Neural cell (in vitro differentiated cells): ENCODE results near the gene CENPV. TPM values are rescaled to one million over a fixed set of nuclear protein-coding genes. Genes with fewer than 3 reads are reported as not detected.

Experiments
- H2AFZ ChIP-seq: fragments of 200-600, 300-800 bp; sonication (generic), shearing (Covaris generic); 2 replicates; pipeline ENCODE4 v1.6.0; 2014; ENCODE audit warnings: low read depth, mild to moderate bottlenecking, antibody characterized with exemption, low read length, moderate library complexity
- H3F3A ChIP-seq: fragments of 200-600 bp; shearing (Covaris generic); 2 replicates; pipeline ENCODE4 v1.6.1; 2016; ENCODE audit warnings: mild to moderate bottlenecking, moderate library complexity, mixed read lengths, antibody characterized with exemption, low read length; ENCODE audit not compliant: insufficient read depth, poor library complexity, severe bottlenecking
- H3K27ac ChIP-seq: fragments of 200-600, 300-800 bp; sonication (generic), shearing (Covaris generic); 2 replicates; pipeline ENCODE4 v1.5.1; 2014; ENCODE audit warnings: mild to moderate bottlenecking, low read length, moderate library complexity
- H3K27me3 ChIP-seq: fragments of 300-800, 200-600 bp; sonication (generic), shearing (Covaris generic); 2 replicates; pipeline ENCODE4 v1.6.0; 2014; ENCODE audit warnings: mild to moderate bottlenecking, low read depth, low read length, moderate library complexity; ENCODE audit not compliant: insufficient read depth
- H3K36me3 ChIP-seq: fragments of 300-800, 200-600 bp; sonication (generic), shearing (Covaris generic); 2 replicates; pipeline ENCODE4 v1.5.1; 2014; ENCODE audit warnings: mild to moderate bottlenecking, antibody characterized with exemption, low read length, moderate library complexity; ENCODE audit not compliant: insufficient read depth
- H3K4me2 ChIP-seq: fragments of 300-800, 200-600 bp; sonication (generic), shearing (Covaris generic); 2 replicates; pipeline ENCODE4 v1.6.0; 2014; ENCODE audit warnings: mild to moderate bottlenecking, low read length
- H3K4me3 ChIP-seq: fragments of 300-800, 200-600 bp; sonication (generic), shearing (Covaris generic); 2 replicates; pipeline ENCODE4 v1.5.1; 2014; ENCODE audit warnings: mild to moderate bottlenecking, low read length, moderate library complexity
- H3K79me2 ChIP-seq: fragments of 200-600 bp; shearing (Covaris generic); replicated peaks from 2 replicates; pipeline ENCODE4 v1.6.0; 2014; ENCODE audit warnings: mild to moderate bottlenecking, low read length, moderate library complexity; ENCODE audit not compliant: insufficient read depth
- H3K9ac ChIP-seq: fragments of 300-800, 200-600 bp; sonication (generic), shearing (Covaris generic); 2 replicates; pipeline ENCODE4 v1.6.1; 2016; ENCODE audit warnings: mild to moderate bottlenecking, low read length, mixed read lengths
- H3K9me2 ChIP-seq: fragments of 200-600 bp; shearing (Covaris generic); 2 replicates; pipeline ENCODE4 v1.6.1; 2016; ENCODE audit warnings: mild to moderate bottlenecking, low read length, mixed read lengths; ENCODE audit not compliant: insufficient read depth
- H3K9me3 ChIP-seq: fragments of 200-600, 300-800 bp; sonication (generic), shearing (Covaris generic); 2 replicates; pipeline ENCODE4 v1.6.1; 2016; ENCODE audit warnings: mild to moderate bottlenecking, mixed run types, low read length, moderate library complexity, mixed read lengths
- H4K20me1 ChIP-seq: fragments of 200-600 bp; shearing (Covaris generic); 2 replicates; pipeline ENCODE4 v1.6.1; 2016; ENCODE audit warnings: mild to moderate bottlenecking, mixed run types; ENCODE audit not compliant: insufficient read depth
- EP300 ChIP-seq: fragments of 450-650 bp; conservative IDR thresholded peaks from 2 replicates; pipeline ENCODE4 v1.6.1; 2014; ENCODE audit warnings: antibody characterized with exemption, mild to moderate bottlenecking, moderate library complexity; ENCODE audit not compliant: poor library complexity, severe bottlenecking
- EZH2 ChIP-seq: fragments of 200-600, 300-800 bp; shearing (Covaris generic), sonication (generic); IDR thresholded peaks from 2 replicates; pipeline ENCODE4 v1.6.1; 2014; ENCODE audit warnings: antibody characterized with exemption, low read length, borderline replicate concordance, mild to moderate bottlenecking; ENCODE audit not compliant: insufficient read depth, poor library complexity, severe bottlenecking
- MXI1 ChIP-seq: fragments of 450-650 bp; conservative IDR thresholded peaks from 2 replicates; pipeline ENCODE4 v1.6.1; 2014; ENCODE audit warnings: antibody characterized with exemption, mild to moderate bottlenecking; ENCODE audit not compliant: poor library complexity, severe bottlenecking
- POLR2AphosphoS5 ChIP-seq: IDR thresholded peaks from 2 replicates; pipeline ENCODE4 v1.6.1; 2012
- RAD21 ChIP-seq: fragments of 450-650 bp; conservative IDR thresholded peaks from 2 replicates; pipeline ENCODE4 v1.6.1; 2014; ENCODE audit warnings: antibody characterized with exemption, mild to moderate bottlenecking, moderate library complexity
- REST ChIP-seq: IDR thresholded peaks from 2 replicates; pipeline ENCODE4 v1.6.1; 2012; ENCODE audit warnings: borderline replicate concordance
- SMC3 ChIP-seq: fragments of 450-650 bp; conservative IDR thresholded peaks from 2 replicates; pipeline ENCODE4 v1.6.1; 2014; ENCODE audit warnings: antibody characterized with exemption, mild to moderate bottlenecking, moderate library complexity; ENCODE audit not compliant: poor library complexity
- TAF1 ChIP-seq: IDR thresholded peaks from 2 replicates; pipeline ENCODE4 v1.6.1; 2012; ENCODE audit warnings: low read depth
- polyA plus RNA-seq: library from polyadenylated mRNA; depleted of rRNA; stranded (reverse); fragments of >200 nt; gene quantifications from 2 replicates; pipeline ENCODE4 v1.2.3, GENCODE V29; 2014
- TF ChIP-seq, protein P1 (sequence below): fragments of 450-650 bp; IDR thresholded peaks from 2 replicates; pipeline ENCODE4 v1.5.1; 2014; ENCODE audit warnings: antibody characterized with exemption, mild to moderate bottlenecking, moderate library complexity; ENCODE audit not compliant: poor library complexity, severe bottlenecking

CENPV gene
- polyA plus RNA-seq, 1 donor from 2014 or later, result 291 TPM

DNA sequence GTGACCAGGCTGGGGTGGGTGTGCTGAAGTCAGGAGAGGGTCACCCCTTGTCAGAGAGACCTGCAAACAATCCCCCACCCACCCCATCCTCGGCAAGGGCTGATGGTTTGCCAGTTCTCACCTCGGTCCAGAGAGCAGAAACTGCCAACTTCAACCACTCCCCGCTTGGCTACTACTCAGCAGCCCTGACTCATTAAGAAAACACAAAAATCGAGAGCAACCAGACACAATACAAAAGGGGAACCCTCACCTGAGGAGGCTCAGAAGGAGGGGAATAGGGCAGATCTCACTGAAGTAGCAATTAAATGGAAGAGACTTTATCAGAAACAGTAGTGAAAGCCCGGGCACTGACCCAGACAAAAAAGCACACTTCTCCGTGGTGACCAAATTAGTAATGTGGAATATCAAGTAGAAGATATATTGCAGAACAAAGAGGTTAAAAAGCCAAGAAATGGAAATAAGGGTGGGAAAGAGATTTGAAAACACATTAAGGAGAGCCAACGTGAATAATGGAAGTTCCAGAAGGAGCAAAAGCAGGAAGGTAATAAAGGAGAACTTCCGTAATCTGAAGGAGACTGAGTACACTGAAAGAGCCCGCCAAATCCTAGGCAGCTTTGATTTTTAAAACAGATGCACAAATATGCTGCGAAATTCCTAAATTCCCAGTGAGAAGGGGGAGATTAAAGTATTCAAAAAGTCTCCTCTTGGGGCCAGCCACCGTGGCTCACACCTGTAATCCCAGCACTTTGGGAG, 23.6 kb downstream of the CENPV start:
- H2AFZ ChIP-seq, result no peak overlapping the region
- H4K20me1 ChIP-seq, result no peaks in the 10 kb centered on the region
- no peaks in the 10 kb centered on the region for H3F3A ChIP-seq
- H3K9me3 ChIP-seq, result no peaks in the 10 kb centered on the region
- no peaks in the 10 kb centered on the region for H3K27me3 ChIP-seq
- H3K79me2 ChIP-seq, result no peaks in the 10 kb centered on the region
- H3K9ac ChIP-seq, result no peak overlapping the region
- H3K4me3 ChIP-seq, result no peak overlapping the region
- H3K4me2 ChIP-seq, result no peak overlapping the region
- H3K9me2 ChIP-seq, result no peaks in the 10 kb centered on the region
- no peak overlapping the region for H3K27ac ChIP-seq
- peaks cover 11% of the 10 kb centered on the region for H3K36me3 ChIP-seq
- TF ChIP-seq POLR2AphosphoS5, result no peak
- TF ChIP-seq MXI1, result no peak
- no peak for TF ChIP-seq EP300
- TF ChIP-seq TAF1, result no peak
- no peak for TF ChIP-seq EZH2
- no peak for TF ChIP-seq SMC3
- TF ChIP-seq REST, result no peak
- TF ChIP-seq, protein P1, sequence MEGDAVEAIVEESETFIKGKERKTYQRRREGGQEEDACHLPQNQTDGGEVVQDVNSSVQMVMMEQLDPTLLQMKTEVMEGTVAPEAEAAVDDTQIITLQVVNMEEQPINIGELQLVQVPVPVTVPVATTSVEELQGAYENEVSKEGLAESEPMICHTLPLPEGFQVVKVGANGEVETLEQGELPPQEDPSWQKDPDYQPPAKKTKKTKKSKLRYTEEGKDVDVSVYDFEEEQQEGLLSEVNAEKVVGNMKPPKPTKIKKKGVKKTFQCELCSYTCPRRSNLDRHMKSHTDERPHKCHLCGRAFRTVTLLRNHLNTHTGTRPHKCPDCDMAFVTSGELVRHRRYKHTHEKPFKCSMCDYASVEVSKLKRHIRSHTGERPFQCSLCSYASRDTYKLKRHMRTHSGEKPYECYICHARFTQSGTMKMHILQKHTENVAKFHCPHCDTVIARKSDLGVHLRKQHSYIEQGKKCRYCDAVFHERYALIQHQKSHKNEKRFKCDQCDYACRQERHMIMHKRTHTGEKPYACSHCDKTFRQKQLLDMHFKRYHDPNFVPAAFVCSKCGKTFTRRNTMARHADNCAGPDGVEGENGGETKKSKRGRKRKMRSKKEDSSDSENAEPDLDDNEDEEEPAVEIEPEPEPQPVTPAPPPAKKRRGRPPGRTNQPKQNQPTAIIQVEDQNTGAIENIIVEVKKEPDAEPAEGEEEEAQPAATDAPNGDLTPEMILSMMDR, result no peak
- no peak for TF ChIP-seq RAD21

DNA sequence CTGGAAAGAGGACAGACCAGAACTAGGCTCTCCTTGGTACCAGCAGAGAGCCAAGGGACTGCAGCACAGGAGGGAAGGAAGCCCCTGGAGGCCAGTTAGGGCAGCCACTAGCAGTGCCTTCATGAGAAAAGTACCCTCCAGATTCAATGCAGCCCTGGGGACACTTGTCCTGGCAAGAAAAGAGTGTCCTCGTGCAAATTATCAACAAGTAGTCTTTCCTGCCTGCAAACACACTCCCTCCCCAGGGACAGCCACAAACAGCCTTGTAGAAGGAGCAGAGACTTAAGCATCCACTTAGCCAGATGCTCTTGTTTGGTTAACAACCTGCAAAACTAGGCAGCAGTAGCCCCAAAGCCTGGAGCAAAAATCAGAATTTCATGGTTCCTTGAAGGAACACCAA, 24.3 kb downstream of the CENPV start:
- Histone ChIP-seq H3K4me2 (no peak overlapping the region), H3K36me3 (peaks cover 11% of the 10 kb centered on the region), H3K27ac (no peak overlapping the region), H3F3A (no peaks in the 10 kb centered on the region), H3K27me3 (no peaks in the 10 kb centered on the region), H3K4me3 (no peak overlapping the region), H2AFZ (no peak overlapping the region), H3K79me2 (no peaks in the 10 kb centered on the region), H4K20me1 (no peaks in the 10 kb centered on the region), H3K9me2 (no peaks in the 10 kb centered on the region), H3K9ac (no peak overlapping the region), H3K9me3 (no peaks in the 10 kb centered on the region)
- TF ChIP-seq POLR2AphosphoS5 (no peak), EP300 (no peak), RAD21 (no peak), MXI1 (no peak), REST (no peak), EZH2 (no peak), TAF1 (no peak), SMC3 (no peak)
- TF ChIP-seq, protein P1, result no peak
